SK-N-SH treated with all-trans-retinoic acid at 6 μM for 48 hours (cell line): Measurements from ENCODE around the gene SMYD4.

Experiments
- PATZ1 ChIP-seq: fragments of 250-450 bp; sonication (Bioruptor Pico); IDR thresholded peaks from 2 replicates; pipeline ENCODE4 v1.8.0; 2020; ENCODE audit warnings: mild to moderate bottlenecking, moderate library complexity, borderline replicate concordance
- RARB ChIP-seq: fragments of 250-450 bp; sonication (Bioruptor Pico); IDR thresholded peaks from 2 replicates; pipeline ENCODE4 v1.8.0; 2021; ENCODE audit warnings: mild to moderate bottlenecking, moderate library complexity
- TSHZ2 ChIP-seq: fragments of 250-450 bp; sonication (Bioruptor Pico); IDR thresholded peaks from 2 replicates; pipeline ENCODE4 v1.5.0; 2020; ENCODE audit warnings: mild to moderate bottlenecking, moderate library complexity
- ZFP3 ChIP-seq: fragments of 250-450 bp; sonication (Bioruptor Pico); IDR thresholded peaks from 2 replicates; pipeline ENCODE4 v1.5.0; 2020; ENCODE audit warnings: mild to moderate bottlenecking, moderate library complexity
- ZFP30 ChIP-seq: fragments of 450-650 bp; formaldehyde crosslinking; IDR thresholded peaks from 2 replicates; pipeline ENCODE4 v1.5.0; 2022; ENCODE audit warnings: mild to moderate bottlenecking, moderate library complexity
- ZNF70 ChIP-seq: fragments of 450-650 bp; formaldehyde crosslinking; IDR thresholded peaks from 2 replicates; pipeline ENCODE4 v1.5.0; 2020; ENCODE audit warnings: mild to moderate bottlenecking, moderate library complexity

DNA sequence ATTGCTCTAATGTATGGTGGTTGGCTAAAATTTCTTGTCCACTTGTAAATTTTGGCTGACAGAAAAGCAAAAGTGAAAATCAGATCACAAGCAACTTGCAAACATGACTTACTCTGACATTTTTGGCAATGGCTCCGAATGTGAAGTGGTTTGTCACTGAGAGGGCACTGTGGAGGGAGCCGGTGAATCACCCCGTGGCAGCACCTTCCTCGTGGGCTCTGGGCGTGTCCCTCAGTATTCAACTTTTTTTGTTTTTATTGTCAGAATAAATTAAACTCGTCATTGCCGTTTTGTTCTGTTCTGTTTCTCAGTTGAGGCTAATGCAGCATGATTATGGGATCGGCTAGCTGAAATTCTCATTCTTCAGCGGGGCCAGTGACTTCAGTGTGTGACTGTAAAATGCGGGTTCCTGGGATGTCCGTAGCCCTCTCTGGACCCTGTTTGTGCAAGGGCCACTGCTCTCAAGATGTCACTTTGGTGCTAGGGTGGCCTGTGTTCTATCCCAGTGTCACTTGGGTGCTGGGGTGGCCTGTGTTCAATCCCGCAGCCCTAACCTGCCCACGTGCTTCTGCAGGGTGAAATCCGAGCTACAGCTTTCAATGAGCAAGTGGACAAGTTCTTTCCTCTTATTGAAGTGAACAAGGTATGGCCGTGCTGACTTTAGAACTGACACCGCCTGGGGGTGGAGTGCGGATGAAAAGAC, 48.9 kb upstream of the SMYD4 start:
- TF ChIP-seq TSHZ2 (no peak), ZFP30 (CRISPR knock-in tag) (no peak), PATZ1 (CRISPR knock-in tag) (no peak), ZNF70 (no peak), ZFP3 (no peak), RARB (no peak)
